IMR-90 (cell line): ENCODE data around the gene PTCD2. TPM values are rescaled to one million over a fixed set of nuclear protein-coding genes. Genes with fewer than 3 reads are reported as not detected.

ENCODE experiments used
- ATAC-seq: fragments of 200-7000 bp; cut with Tn5 transposase; 2 replicates; pipeline ENCODE4 v1.9.1; 2020; ENCODE audit warnings: low read depth, mild to moderate bottlenecking, moderate library complexity
- BruUV-seq: library from RNA; stranded (reverse); fragments of 400-500 nt; replicated peaks from 2 replicates; lab custom pipeline; 2021; lab: Mats Ljungman, UMichigan
- CTCF ChIA-PET: fragments of 300-600 bp; formaldehyde crosslinking; extraction: SDS; loops from one replicate; lab custom pipeline; 2021; ENCODE audit warnings: antibody characterized with exemption; lab: Yijun Ruan, JAX
- POLR2A ChIA-PET: fragments of 300-600 bp; sonication (Branson Sonifier 250); formaldehyde crosslinking; loops from one replicate; lab custom pipeline; 2022; ENCODE audit warnings: antibody characterized with exemption; ENCODE audit not compliant: unreplicated experiment; lab: Charles Lee
- DNase-seq: peaks from one replicate; pipeline ENCODE4 v3.0.0; 2013
- H2AFZ ChIP-seq: replicated peaks from 2 replicates; pipeline ENCODE3; 2013; ENCODE audit warnings: low read length, mild to moderate bottlenecking; ENCODE audit not compliant: poor library complexity
- H2AK5ac ChIP-seq: 2 replicates; pipeline ENCODE4 v1.6.1; 2013; ENCODE audit warnings: low read depth, low read length, inconsistent platforms
- H2AK9ac ChIP-seq: replicated peaks from 2 replicates; pipeline ENCODE3; 2013; ENCODE audit warnings: mild to moderate bottlenecking, low read depth, low read length, moderate library complexity; ENCODE audit not compliant: poor library complexity
- H2BK120ac ChIP-seq: 2 replicates; pipeline ENCODE4 v1.6.1; 2013; ENCODE audit warnings: low read depth, low read length, inconsistent platforms
- H2BK15ac ChIP-seq: 3 replicates; pipeline ENCODE4 v1.6.1; 2013; ENCODE audit warnings: low read depth, low read length, inconsistent platforms
- H2BK20ac ChIP-seq: 2 replicates; pipeline ENCODE4 v1.6.1; 2013; ENCODE audit warnings: low read depth, mild to moderate bottlenecking, inconsistent platforms, low read length, moderate library complexity
- H2BK5ac ChIP-seq: 2 replicates; pipeline ENCODE4 v1.6.1; 2013; ENCODE audit warnings: mild to moderate bottlenecking, low read depth, low read length, inconsistent platforms; ENCODE audit not compliant: poor library complexity, severe bottlenecking
- H3K14ac ChIP-seq: replicated peaks from 2 replicates; pipeline ENCODE4 v1.6.1; 2013; ENCODE audit warnings: low read depth, low read length, inconsistent platforms
- H3K18ac ChIP-seq: 2 replicates; pipeline ENCODE4 v1.6.1; 2013; ENCODE audit warnings: low read depth, low read length, control low read depth
- H3K23ac ChIP-seq: 2 replicates; pipeline ENCODE4 v1.6.1; 2013; ENCODE audit warnings: low read depth, low read length, inconsistent platforms
- H3K27ac ChIP-seq: 2 replicates; pipeline ENCODE4 v1.5.1; 2013; ENCODE audit warnings: mild to moderate bottlenecking, control low read depth, low read length; ENCODE audit not compliant: insufficient read depth
- H3K27me3 ChIP-seq: 2 replicates; pipeline ENCODE4 v1.6.1; 2013; ENCODE audit warnings: low read length; ENCODE audit not compliant: control insufficient read depth, insufficient read depth
- H3K36me3 ChIP-seq: 2 replicates; pipeline ENCODE4 v1.6.1; 2013; ENCODE audit warnings: low read length, mixed read lengths; ENCODE audit not compliant: control insufficient read depth, insufficient read depth
- H3K4ac ChIP-seq: 2 replicates; pipeline ENCODE4 v1.6.1; 2013; ENCODE audit warnings: low read depth, low read length, inconsistent platforms
- H3K4me1 ChIP-seq: 2 replicates; pipeline ENCODE4 v1.6.1; 2013; ENCODE audit warnings: low read length, mixed read lengths; ENCODE audit not compliant: control insufficient read depth, insufficient read depth
- H3K4me2 ChIP-seq: 2 replicates; pipeline ENCODE4 v1.6.1; 2013; ENCODE audit warnings: low read depth, mild to moderate bottlenecking, control low read depth, low read length, moderate library complexity
- H3K4me3 ChIP-seq: 2 replicates; pipeline ENCODE4 v1.5.1; 2013; ENCODE audit warnings: low read depth, mild to moderate bottlenecking, control low read depth, low read length, moderate library complexity; ENCODE audit not compliant: insufficient read depth
- H3K56ac ChIP-seq: 2 replicates; pipeline ENCODE4 v1.6.1; 2013; ENCODE audit warnings: low read length, inconsistent platforms; ENCODE audit not compliant: insufficient read depth; ENCODE audit errors: extremely low read depth
- H3K79me1 ChIP-seq, 2 experiments: 2 replicates each; pipeline ENCODE4 v1.6.1; 2013; ENCODE audit warnings: low read length in 2 of 2, inconsistent platforms in 1 of 2, low read depth in 1 of 2
- H3K9ac ChIP-seq: 2 replicates; pipeline ENCODE4 v1.6.1; 2013; ENCODE audit warnings: low read depth, low read length, control low read depth
- H3K9me1 ChIP-seq: 2 replicates; pipeline ENCODE4 v1.6.1; 2013; ENCODE audit warnings: low read length, inconsistent platforms; ENCODE audit not compliant: insufficient read depth
- H3K9me3 ChIP-seq: 2 replicates; pipeline ENCODE4 v1.6.1; 2013; ENCODE audit warnings: low read length; ENCODE audit not compliant: control insufficient read depth, insufficient read depth
- H4K20me1 ChIP-seq: 2 replicates; pipeline ENCODE4 v1.6.1; 2013; ENCODE audit warnings: low read length, inconsistent platforms; ENCODE audit not compliant: insufficient read depth
- H4K5ac ChIP-seq: 2 replicates; pipeline ENCODE4 v1.6.1; 2013; ENCODE audit warnings: mild to moderate bottlenecking, low read depth, low read length, control low read depth
- H4K8ac ChIP-seq, 2 experiments: 2 replicates each; pipeline ENCODE4 v1.6.1; 2013; ENCODE audit warnings: low read depth in 2 of 2, low read length in 2 of 2, control low read depth in 1 of 2, inconsistent platforms in 1 of 2
- H4K91ac ChIP-seq: 2 replicates; pipeline ENCODE4 v1.6.1; 2013; ENCODE audit warnings: low read depth, low read length, inconsistent platforms; ENCODE audit not compliant: insufficient read depth
- CEBPB ChIP-seq: IDR thresholded peaks from 2 replicates; pipeline ENCODE4 v1.6.1; 2012; ENCODE audit warnings: low read depth, low read length, improper control_type of control experiment
- CHD1 ChIP-seq: IDR thresholded peaks from 2 replicates; pipeline ENCODE4 v1.6.1; 2012; ENCODE audit warnings: low read depth, low read length, improper control_type of control experiment
- MAFK ChIP-seq: IDR thresholded peaks from 2 replicates; pipeline ENCODE4 v1.6.1; 2012; ENCODE audit warnings: low read depth, low read length, improper control_type of control experiment
- NFE2L2 ChIP-seq: fragments of 150-350 bp; IDR thresholded peaks from 2 replicates; pipeline ENCODE4 v1.6.1; 2016; ENCODE audit warnings: low read depth, mild to moderate bottlenecking, low read length
- RAD21 ChIP-seq: IDR thresholded peaks from 2 replicates; pipeline ENCODE4 v1.6.1; 2012; ENCODE audit warnings: low read length, improper control_type of control experiment
- SMC3 ChIP-seq: fragments of 150-350 bp; IDR thresholded peaks from 2 replicates; pipeline ENCODE4 v1.6.1; 2016; ENCODE audit warnings: low read depth, mild to moderate bottlenecking, antibody characterized with exemption, low read length, moderate library complexity
- WGBS, 2 experiments: methylation state at CpG; one replicate each; pipeline versions ENCODE4 v1.1.5 to v1.1.7; 2013; ENCODE audit warnings: missing lambda C conversion rate in 2 of 2; ENCODE audit not compliant: insufficient read length in 1 of 2; ENCODE audit errors: extremely low coverage in 2 of 2; 5-methylcytosine and 5-hydroxymethylcytosine counted together
- dilution Hi-C: fragments of 300-500 bp; cut with HindIII; formaldehyde crosslinking; loops from one replicate; pipeline ENCODE4 v1.14.3; 2018; ENCODE audit warnings: low sequenced_read_pairs; ENCODE audit not compliant: unreplicated experiment
- in situ Hi-C: fragments of 300-500 bp; cut with MboI; formaldehyde crosslinking; loops from 3 replicates; pipeline ENCODE4 v1.14.3; 2019; ENCODE audit warnings: low sequenced_read_pairs, inconsistent platforms, mixed read lengths
- intact Hi-C: fragments of 100-400 bp; cut with micrococcal nuclease; formaldehyde crosslinking; loops from 2 replicates; pipeline ENCODE4 v1.10.0; 2022
- polyA plus RNA-seq, 3 experiments: library from polyadenylated mRNA; depleted of rRNA; stranded (reverse); fragments of >200 nt; gene quantifications; 2 replicates each; pipeline ENCODE4 v1.2.3, GENCODE V29; 2012; ENCODE audit warnings: low replicate concordance in 1 of 3
- total RNA-seq: library from RNA; depleted of rRNA; stranded (reverse); fragments of >200 nt; gene quantifications from 2 replicates; pipeline ENCODE4 v1.2.3, GENCODE V29; 2012

PTCD2 gene
- total and polyA plus RNA-seq, 2 of the 4 experiments (the other 2 are of a cell fraction) = 6.5 to 9.9 TPM

GRCh38 chr5:72377910-72378638 lies 57.9 kb downstream of the PTCD2 start:
- dilution Hi-C loops = no loop called here
- H3K27ac ChIP-seq = no peak overlapping the region

More at GRCh38 chr5:72377910-72378638, 57.9 kb downstream of the PTCD2 start:
- no peak overlapping the region; the same call in 1 of the 2 replicates for H3K18ac ChIP-seq
- H3K23ac ChIP-seq = no peak overlapping the region
- H3K4me2 ChIP-seq = no peak overlapping the region
- H2AK5ac ChIP-seq = peak overlapping the region; percentile 6; the same call in 1 of the 2 replicates
- peak overlapping the region in 1 of 2 experiments; percentile 0; a peak in 1 of 4 replicates for H4K8ac ChIP-seq
- no peak for ATAC-seq
- H3K14ac ChIP-seq = no peak overlapping the region
- no peak overlapping the region for H4K5ac ChIP-seq
- peaks cover 10% of the 10 kb centered on the region for H3K9me1 ChIP-seq
- no peak overlapping the region for H3K9ac ChIP-seq
- peak overlapping the region; percentile 62 for H2BK20ac ChIP-seq
- TF ChIP-seq RAD21 (no peak), CEBPB (peak; percentile 44), NFE2L2 (no peak), SMC3 (no peak), MAFK (no peak), CHD1 (no peak)
- peak overlapping the region; percentile 46 for H4K91ac ChIP-seq
- no peaks in the 10 kb centered on the region for H4K20me1 ChIP-seq
- no TSS peak for BruUV-seq
- H2BK120ac ChIP-seq = peak overlapping the region; percentile 38
- no peaks in the 10 kb centered on the region for H3K27me3 ChIP-seq
- ChIA-PET CTCF (interaction anchor here (0.9 to 1.4 kb wide), 3 partner anchors 12 to 88 kb away, joined by 3 read pairs; no protein-coding TSS in a partner anchor), POLR2A (no interaction called here)
- 74% methylated on average over 2 of the region's 4 CpGs; no CpG with 5 or more reads in 1 of the 2 experiments for WGBS, 2 experiments
- no peak overlapping the region for H3K4me3 ChIP-seq
- no peaks in the 10 kb centered on the region for H3K79me1 ChIP-seq
- in situ Hi-C loops = no loop called here
- peak overlapping the region; percentile 6 for H2BK5ac ChIP-seq
- H3K9me3 ChIP-seq = no peaks in the 10 kb centered on the region
- intact Hi-C loops = no loop called here
- H3K4me1 ChIP-seq = peaks cover 12% of the 10 kb centered on the region
- H2AFZ ChIP-seq = no peak overlapping the region
- H2AK9ac ChIP-seq = no peak overlapping the region
- H3K4ac ChIP-seq = peak overlapping the region; percentile 28; the same call in 1 of the 2 replicates
- H3K36me3 ChIP-seq = no peaks in the 10 kb centered on the region
- no peak overlapping the region for H3K56ac ChIP-seq
- H2BK15ac ChIP-seq = peak overlapping the region; percentile 19; the same call in 2 of the 3 replicates
- DNase-seq = no peak
